ENCODE data around the gene ADCY9. TPM values are rescaled to one million over a fixed set of nuclear protein-coding genes. Genes with fewer than 3 reads are reported as not detected.
A peak's percentile ranks its signal among the peaks of the same experiment; 100 is the strongest.

Gene ADCY9
- total RNA-seq, 1 experiment from 2014 or later, result 11.5 TPM

GRCh38 chr16:3938843-3939624, 177.2 kb downstream of the ADCY9 start:
- H3K27ac Mint-ChIP-seq, result no peak overlapping the region
- H3K27me3 Mint-ChIP-seq (ENCODE audit: low read depth), result 0 out of 2 replicates have a peak, but pooled peaks cover 2% of the 10 kb centered on the region
- ATAC-seq (peak; percentile 96), DNase-seq (ENCODE audit: low spot score) (peak; percentile 88)
- H3K4me1 Mint-ChIP-seq, result peaks cover 5% of the 10 kb centered on the region
- peaks cover 18% of the 10 kb centered on the region for H3K9me3 Mint-ChIP-seq
- TF ChIP-seq ZNF232 (CRISPR knock-in tag; IDR thresholded peaks at IDR 0.05) (0 out of 2 replicates have a peak, but pooled peaks have one; percentile 39), SP1 (CRISPR knock-in tag; conservative IDR thresholded peaks at IDR 0.05) (peak; percentile 42; the same call in 1 of the 2 replicates), ELF4 (CRISPR knock-in tag; IDR thresholded peaks at IDR 0.05; ENCODE audit: low read depth) (no peak), HMGA2 (CRISPR knock-in tag; IDR thresholded peaks at IDR 0.05) (no peak), ETV6 (CRISPR knock-in tag; IDR thresholded peaks at IDR 0.05) (peak; percentile 66; the same call in 1 of the 2 replicates), ZNF121 (CRISPR knock-in tag; IDR thresholded peaks at IDR 0.05) (peak; percentile 98), ZNF423 (CRISPR knock-in tag; IDR thresholded peaks at IDR 0.05) (peak; percentile 94)
- TF ChIP-seq, protein P1, sequence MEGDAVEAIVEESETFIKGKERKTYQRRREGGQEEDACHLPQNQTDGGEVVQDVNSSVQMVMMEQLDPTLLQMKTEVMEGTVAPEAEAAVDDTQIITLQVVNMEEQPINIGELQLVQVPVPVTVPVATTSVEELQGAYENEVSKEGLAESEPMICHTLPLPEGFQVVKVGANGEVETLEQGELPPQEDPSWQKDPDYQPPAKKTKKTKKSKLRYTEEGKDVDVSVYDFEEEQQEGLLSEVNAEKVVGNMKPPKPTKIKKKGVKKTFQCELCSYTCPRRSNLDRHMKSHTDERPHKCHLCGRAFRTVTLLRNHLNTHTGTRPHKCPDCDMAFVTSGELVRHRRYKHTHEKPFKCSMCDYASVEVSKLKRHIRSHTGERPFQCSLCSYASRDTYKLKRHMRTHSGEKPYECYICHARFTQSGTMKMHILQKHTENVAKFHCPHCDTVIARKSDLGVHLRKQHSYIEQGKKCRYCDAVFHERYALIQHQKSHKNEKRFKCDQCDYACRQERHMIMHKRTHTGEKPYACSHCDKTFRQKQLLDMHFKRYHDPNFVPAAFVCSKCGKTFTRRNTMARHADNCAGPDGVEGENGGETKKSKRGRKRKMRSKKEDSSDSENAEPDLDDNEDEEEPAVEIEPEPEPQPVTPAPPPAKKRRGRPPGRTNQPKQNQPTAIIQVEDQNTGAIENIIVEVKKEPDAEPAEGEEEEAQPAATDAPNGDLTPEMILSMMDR (IDR thresholded peaks at IDR 0.05), result peak; percentile 92
- TF ChIP-seq, protein P2, sequence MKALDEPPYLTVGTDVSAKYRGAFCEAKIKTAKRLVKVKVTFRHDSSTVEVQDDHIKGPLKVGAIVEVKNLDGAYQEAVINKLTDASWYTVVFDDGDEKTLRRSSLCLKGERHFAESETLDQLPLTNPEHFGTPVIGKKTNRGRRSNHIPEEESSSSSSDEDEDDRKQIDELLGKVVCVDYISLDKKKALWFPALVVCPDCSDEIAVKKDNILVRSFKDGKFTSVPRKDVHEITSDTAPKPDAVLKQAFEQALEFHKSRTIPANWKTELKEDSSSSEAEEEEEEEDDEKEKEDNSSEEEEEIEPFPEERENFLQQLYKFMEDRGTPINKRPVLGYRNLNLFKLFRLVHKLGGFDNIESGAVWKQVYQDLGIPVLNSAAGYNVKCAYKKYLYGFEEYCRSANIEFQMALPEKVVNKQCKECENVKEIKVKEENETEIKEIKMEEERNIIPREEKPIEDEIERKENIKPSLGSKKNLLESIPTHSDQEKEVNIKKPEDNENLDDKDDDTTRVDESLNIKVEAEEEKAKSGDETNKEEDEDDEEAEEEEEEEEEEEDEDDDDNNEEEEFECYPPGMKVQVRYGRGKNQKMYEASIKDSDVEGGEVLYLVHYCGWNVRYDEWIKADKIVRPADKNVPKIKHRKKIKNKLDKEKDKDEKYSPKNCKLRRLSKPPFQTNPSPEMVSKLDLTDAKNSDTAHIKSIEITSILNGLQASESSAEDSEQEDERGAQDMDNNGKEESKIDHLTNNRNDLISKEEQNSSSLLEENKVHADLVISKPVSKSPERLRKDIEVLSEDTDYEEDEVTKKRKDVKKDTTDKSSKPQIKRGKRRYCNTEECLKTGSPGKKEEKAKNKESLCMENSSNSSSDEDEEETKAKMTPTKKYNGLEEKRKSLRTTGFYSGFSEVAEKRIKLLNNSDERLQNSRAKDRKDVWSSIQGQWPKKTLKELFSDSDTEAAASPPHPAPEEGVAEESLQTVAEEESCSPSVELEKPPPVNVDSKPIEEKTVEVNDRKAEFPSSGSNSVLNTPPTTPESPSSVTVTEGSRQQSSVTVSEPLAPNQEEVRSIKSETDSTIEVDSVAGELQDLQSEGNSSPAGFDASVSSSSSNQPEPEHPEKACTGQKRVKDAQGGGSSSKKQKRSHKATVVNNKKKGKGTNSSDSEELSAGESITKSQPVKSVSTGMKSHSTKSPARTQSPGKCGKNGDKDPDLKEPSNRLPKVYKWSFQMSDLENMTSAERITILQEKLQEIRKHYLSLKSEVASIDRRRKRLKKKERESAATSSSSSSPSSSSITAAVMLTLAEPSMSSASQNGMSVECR (CRISPR knock-in tag; IDR thresholded peaks at IDR 0.05; ENCODE audit: borderline replicate concordance), result peak; percentile 51; the same call in 1 of the 2 replicates
- TF ChIP-seq, protein P3, sequence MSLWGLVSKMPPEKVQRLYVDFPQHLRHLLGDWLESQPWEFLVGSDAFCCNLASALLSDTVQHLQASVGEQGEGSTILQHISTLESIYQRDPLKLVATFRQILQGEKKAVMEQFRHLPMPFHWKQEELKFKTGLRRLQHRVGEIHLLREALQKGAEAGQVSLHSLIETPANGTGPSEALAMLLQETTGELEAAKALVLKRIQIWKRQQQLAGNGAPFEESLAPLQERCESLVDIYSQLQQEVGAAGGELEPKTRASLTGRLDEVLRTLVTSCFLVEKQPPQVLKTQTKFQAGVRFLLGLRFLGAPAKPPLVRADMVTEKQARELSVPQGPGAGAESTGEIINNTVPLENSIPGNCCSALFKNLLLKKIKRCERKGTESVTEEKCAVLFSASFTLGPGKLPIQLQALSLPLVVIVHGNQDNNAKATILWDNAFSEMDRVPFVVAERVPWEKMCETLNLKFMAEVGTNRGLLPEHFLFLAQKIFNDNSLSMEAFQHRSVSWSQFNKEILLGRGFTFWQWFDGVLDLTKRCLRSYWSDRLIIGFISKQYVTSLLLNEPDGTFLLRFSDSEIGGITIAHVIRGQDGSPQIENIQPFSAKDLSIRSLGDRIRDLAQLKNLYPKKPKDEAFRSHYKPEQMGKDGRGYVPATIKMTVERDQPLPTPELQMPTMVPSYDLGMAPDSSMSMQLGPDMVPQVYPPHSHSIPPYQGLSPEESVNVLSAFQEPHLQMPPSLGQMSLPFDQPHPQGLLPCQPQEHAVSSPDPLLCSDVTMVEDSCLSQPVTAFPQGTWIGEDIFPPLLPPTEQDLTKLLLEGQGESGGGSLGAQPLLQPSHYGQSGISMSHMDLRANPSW (CRISPR knock-in tag; conservative IDR thresholded peaks at IDR 0.05; ENCODE audit: low read depth), result 0 out of 2 replicates have a peak, but pooled peaks have one; percentile 7
- TF ChIP-seq, protein P4, sequence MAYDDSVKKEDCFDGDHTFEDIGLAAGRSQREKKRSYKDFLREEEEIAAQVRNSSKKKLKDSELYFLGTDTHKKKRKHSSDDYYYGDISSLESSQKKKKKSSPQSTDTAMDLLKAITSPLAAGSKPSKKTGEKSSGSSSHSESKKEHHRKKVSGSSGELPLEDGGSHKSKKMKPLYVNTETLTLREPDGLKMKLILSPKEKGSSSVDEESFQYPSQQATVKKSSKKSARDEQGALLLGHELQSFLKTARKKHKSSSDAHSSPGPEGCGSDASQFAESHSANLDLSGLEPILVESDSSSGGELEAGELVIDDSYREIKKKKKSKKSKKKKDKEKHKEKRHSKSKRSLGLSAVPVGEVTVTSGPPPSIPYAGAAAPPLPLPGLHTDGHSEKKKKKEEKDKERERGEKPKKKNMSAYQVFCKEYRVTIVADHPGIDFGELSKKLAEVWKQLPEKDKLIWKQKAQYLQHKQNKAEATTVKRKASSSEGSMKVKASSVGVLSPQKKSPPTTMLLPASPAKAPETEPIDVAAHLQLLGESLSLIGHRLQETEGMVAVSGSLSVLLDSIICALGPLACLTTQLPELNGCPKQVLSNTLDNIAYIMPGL (CRISPR knock-in tag; IDR thresholded peaks at IDR 0.05), result peak; percentile 86
- TF ChIP-seq, protein P5, sequence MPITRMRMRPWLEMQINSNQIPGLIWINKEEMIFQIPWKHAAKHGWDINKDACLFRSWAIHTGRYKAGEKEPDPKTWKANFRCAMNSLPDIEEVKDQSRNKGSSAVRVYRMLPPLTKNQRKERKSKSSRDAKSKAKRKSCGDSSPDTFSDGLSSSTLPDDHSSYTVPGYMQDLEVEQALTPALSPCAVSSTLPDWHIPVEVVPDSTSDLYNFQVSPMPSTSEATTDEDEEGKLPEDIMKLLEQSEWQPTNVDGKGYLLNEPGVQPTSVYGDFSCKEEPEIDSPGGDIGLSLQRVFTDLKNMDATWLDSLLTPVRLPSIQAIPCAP (CRISPR knock-in tag; IDR thresholded peaks at IDR 0.05), result no peak
- TF ChIP-seq, protein P6, sequence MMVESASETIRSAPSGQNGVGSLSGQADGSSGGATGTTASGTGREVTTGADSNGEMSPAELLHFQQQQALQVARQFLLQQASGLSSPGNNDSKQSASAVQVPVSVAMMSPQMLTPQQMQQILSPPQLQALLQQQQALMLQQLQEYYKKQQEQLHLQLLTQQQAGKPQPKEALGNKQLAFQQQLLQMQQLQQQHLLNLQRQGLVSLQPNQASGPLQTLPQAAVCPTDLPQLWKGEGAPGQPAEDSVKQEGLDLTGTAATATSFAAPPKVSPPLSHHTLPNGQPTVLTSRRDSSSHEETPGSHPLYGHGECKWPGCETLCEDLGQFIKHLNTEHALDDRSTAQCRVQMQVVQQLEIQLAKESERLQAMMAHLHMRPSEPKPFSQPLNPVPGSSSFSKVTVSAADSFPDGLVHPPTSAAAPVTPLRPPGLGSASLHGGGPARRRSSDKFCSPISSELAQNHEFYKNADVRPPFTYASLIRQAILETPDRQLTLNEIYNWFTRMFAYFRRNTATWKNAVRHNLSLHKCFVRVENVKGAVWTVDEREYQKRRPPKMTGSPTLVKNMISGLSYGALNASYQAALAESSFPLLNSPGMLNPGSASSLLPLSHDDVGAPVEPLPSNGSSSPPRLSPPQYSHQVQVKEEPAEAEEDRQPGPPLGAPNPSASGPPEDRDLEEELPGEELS (CRISPR knock-in tag; IDR thresholded peaks at IDR 0.05), result 0 out of 2 replicates have a peak, but pooled peaks have one; percentile 32
- H3K4me3 Mint-ChIP-seq, result no peak overlapping the region; the same call in 1 of the 2 replicates
- ChIA-PET POLR2A (interaction anchor here (0.5 kb wide), 1 partner anchor 245 kb away, joined by 3 read pairs; no protein-coding TSS in a partner anchor), CTCF (interaction anchor here (0.6 to 3.3 kb wide), 65 partner anchors 9 to 465 kb away, joined by 3 to 35 read pairs (median 4); partner anchors contain the start of gene CREBBP)
- H3K36me3 Mint-ChIP-seq, result peaks cover 9% of the 10 kb centered on the region
